Astrocyte of the cerebellum (primary cell): ENCODE measurements around the gene DPCD.

Experiments
- DNase-seq: peaks from one replicate; pipeline ENCODE4 v3.0.0-alpha.2; 2011; ENCODE audit warnings: low read depth
- H3K4me3 ChIP-seq: 2 replicates; pipeline ENCODE4 v1.5.1; 2011; ENCODE audit warnings: mild to moderate bottlenecking, low read depth, low read length, moderate library complexity
- CTCF ChIP-seq: IDR thresholded peaks from 2 replicates; pipeline ENCODE4 v1.5.1; 2012; ENCODE audit warnings: low read length, low read depth, moderate library complexity, mild to moderate bottlenecking; ENCODE audit errors: missing control alignments
- in situ Hi-C: cut with HindIII; loops from 2 replicates; pipeline ENCODE4 v1.10.0; 2017; ENCODE audit warnings: low sequenced_read_pairs

DPCD gene

GRCh38 chr10:101558204-101558603 lies 29.9 kb upstream of the DPCD start:
- no peak overlapping the region for H3K4me3 ChIP-seq
- no peak for DNase-seq
- in situ Hi-C loops, result no loop called here
- no peak for TF ChIP-seq CTCF

GRCh38 chr10:101558671-101559595 lies 29.2 kb upstream of the DPCD start:
- no peak overlapping the region for H3K4me3 ChIP-seq
- no peak for DNase-seq
- in situ Hi-C loops, result no loop called here
- no peak for TF ChIP-seq CTCF

GRCh38 chr10:101559596-101560297 lies 28.4 kb upstream of the DPCD start:
- in situ Hi-C loops, result no loop called here
- no peak for TF ChIP-seq CTCF
- no peak for DNase-seq
- no peak overlapping the region for H3K4me3 ChIP-seq

GRCh38 chr10:101560298-101561067 lies 27.6 kb upstream of the DPCD start:
- TF ChIP-seq CTCF, result no peak
- no peak overlapping the region for H3K4me3 ChIP-seq
- in situ Hi-C loops, result no loop called here
- no peak for DNase-seq

GRCh38 chr10:101561068-101561915 lies 26.8 kb upstream of the DPCD start:
- no peak overlapping the region for H3K4me3 ChIP-seq
- DNase-seq, result no peak
- in situ Hi-C loops, result no loop called here
- no peak for TF ChIP-seq CTCF
